GM06990 (cell line): ENCODE measurements around the gene TAF11L12.
"Not testable (repeated sequence)": the region's sequence is repeated elsewhere in the genome, so short reads cannot be mapped to it uniquely, and the experiment has no call there.

Experiments used
- DNase-seq: peaks from one replicate; pipeline ENCODE4 v3.0.0-alpha.2; 2011; ENCODE audit not compliant: insufficient read length; ENCODE audit errors: extremely low read depth
- H3K27me3 ChIP-seq: replicated peaks from 2 replicates; pipeline ENCODE4 v1.6.0; 2011; ENCODE audit warnings: low read length; ENCODE audit not compliant: control insufficient read depth, insufficient read depth
- H3K36me3 ChIP-seq: 2 replicates; pipeline ENCODE4 v1.5.1; 2011; ENCODE audit warnings: low read length; ENCODE audit not compliant: control insufficient read depth, insufficient read depth
- H3K4me3 ChIP-seq: replicated peaks from 2 replicates; pipeline ENCODE4 v1.5.1; 2011; ENCODE audit warnings: low read depth, mild to moderate bottlenecking, control low read depth, low read length
- TF ChIP-seq, protein P1 (sequence below): IDR thresholded peaks from 2 replicates; pipeline ENCODE4 v1.5.1; 2011; ENCODE audit warnings: low read length, control low read depth, mild to moderate bottlenecking, inconsistent platforms; ENCODE audit not compliant: insufficient read depth, poor library complexity, severe bottlenecking

TAF11L12 gene

DNA sequence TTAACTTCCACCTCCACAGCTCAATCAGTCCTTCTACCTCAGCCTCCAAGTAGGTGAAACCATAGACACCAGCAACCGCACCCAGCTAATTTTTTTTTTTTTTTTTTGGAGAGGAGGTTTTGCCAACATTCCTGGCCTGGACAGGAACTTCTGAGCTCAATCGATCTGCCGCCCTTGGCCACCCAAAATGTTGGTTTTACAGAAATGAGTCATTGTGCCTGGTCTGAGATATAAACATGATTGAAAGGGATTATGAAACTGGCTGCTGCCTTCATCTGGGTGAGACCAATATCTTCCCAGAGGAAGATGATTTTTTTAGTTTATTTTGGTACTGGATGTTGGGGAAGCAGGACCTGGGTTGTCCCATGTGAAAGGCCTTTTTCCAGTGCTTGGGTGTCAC, 9.2 kb downstream of the TAF11L12 start:
- H3K4me3 ChIP-seq: no peak overlapping the region
- DNase-seq: no peak
- no peaks in the 10 kb centered on the region for H3K27me3 ChIP-seq
- no peaks in the 10 kb centered on the region for H3K36me3 ChIP-seq
- TF ChIP-seq, protein P1, sequence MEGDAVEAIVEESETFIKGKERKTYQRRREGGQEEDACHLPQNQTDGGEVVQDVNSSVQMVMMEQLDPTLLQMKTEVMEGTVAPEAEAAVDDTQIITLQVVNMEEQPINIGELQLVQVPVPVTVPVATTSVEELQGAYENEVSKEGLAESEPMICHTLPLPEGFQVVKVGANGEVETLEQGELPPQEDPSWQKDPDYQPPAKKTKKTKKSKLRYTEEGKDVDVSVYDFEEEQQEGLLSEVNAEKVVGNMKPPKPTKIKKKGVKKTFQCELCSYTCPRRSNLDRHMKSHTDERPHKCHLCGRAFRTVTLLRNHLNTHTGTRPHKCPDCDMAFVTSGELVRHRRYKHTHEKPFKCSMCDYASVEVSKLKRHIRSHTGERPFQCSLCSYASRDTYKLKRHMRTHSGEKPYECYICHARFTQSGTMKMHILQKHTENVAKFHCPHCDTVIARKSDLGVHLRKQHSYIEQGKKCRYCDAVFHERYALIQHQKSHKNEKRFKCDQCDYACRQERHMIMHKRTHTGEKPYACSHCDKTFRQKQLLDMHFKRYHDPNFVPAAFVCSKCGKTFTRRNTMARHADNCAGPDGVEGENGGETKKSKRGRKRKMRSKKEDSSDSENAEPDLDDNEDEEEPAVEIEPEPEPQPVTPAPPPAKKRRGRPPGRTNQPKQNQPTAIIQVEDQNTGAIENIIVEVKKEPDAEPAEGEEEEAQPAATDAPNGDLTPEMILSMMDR: no peak

DNA sequence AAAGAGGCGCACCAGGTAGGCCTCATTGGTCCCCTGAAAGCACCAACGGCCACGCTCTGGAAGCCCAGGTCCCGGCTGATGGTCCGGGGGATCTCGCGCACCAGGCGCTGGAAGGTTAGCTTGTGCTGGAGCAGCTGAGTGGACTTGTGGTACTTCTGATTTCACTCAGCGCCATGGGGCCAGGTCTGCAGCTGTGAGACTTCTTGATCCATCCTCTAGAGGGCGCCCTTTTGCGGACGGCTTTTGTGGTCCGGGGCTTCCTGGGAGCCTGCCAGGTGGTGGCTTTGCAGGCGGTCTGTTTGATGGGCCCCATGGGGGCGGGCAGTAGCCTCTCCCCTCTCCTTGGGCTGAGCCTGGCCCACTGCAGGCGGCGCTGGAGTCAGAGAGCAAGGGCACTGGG, 10.4 kb downstream of the TAF11L12 start:
- Histone ChIP-seq H3K27me3 (no peaks in the 10 kb centered on the region), H3K4me3 (no peak overlapping the region), H3K36me3 (no peaks in the 10 kb centered on the region)
- TF ChIP-seq, protein P1: no peak
- no peak for DNase-seq

DNA sequence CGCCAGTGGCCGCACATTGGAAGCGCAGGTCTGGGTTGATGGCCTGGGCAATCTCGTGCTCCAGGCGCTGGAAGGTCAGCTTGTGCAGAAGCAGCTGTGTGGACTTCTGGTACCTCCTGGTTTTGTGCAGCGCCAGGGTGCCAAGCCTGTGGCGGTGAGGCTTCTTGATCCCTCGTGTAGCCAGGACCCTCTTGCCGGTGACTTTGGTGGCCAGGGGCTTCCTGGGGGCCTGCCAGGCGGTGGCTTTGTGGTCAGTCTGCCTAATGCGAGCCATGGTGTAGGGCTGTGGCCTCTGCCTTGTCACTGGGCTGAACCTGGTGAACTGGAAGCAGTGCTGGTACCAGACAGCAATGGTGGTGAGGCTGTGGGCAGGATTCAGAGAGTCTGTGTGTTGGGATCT, 15.5 kb downstream of the TAF11L12 start:
- Histone ChIP-seq H3K4me3 (no peak overlapping the region), H3K36me3 (no peaks in the 10 kb centered on the region), H3K27me3 (no peaks in the 10 kb centered on the region)
- DNase-seq: no peak
- TF ChIP-seq, protein P1: no peak

DNA sequence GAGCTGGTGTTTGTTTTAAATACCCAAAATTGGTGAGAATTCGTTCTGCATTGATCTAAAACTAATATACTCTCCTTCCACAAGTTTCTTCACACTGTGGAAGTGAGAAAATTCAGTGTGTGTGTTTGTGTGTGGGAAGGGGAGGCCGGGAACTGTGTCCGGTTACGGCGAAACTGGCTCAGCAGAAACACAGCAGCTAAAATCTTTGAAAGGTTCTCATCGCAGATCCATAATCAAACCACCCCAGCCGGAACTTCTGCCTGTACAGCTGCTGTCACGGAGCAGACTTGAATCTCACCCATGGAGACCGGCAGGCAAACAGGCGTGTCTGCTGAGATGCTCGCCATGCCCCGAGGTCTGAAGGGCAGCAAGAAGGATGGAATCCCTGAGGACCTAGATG, 21.6 kb downstream of the TAF11L12 start, which contains the start of gene TAF11L13:
TSS of gene TAF11L13 (plus strand) at position 301 of the 400 bp plus-strand sequence.
- H3K4me3 ChIP-seq, H3K27me3 ChIP-seq, H3K36me3 ChIP-seq, DNase-seq: not testable (repeated sequence)

DNA sequence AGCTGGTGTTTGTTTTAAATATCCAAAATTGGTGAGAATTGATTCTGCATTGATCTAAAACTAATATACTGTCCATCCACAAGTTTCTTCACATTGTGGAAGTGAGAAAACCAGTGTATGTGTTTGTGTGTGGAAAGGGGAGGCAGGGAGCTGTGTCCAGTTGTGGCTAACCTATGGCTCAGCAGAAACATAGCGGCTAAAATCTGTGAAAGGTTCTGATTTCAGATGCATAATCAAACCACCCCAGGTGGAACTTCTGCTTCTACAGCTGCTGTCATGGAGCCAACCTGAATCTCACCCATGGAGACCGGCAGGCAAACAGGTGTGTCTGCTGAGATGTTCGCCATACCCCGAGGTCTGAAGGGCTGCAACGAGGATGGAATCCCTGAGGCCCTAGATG, 24.0 kb downstream of the TAF11L12 start, which contains the start of gene TAF11L14:
TSS of gene TAF11L14 (plus strand) at position 301 of the 400 bp plus-strand sequence.
- TF ChIP-seq, protein P1: no peak
- DNase-seq: no peak
- Histone ChIP-seq H3K4me3 (no peak within 1 kb of the TSS), H3K36me3 (no peaks in the 10 kb centered on the region), H3K27me3 (no peaks in the 10 kb centered on the region)

DNA sequence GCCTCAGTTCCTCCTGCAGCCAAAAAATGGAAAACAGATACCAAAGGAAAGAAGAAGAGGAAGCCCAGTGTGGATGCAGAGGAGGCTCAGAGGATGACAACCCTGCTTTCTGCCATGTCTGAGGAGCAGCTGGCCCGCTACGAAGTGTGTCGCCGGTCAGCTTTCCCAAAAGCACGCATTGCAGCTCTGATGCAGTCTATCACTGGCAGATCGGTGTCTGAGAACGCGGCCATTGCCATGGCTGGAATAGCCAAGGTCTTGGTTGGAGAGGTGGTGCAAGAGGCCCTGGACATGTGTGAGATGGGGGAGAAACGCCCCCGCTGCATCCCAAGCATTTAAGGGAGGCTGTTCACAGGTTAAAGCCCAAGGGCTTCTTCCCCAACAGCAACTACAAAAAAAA, 39.0 kb downstream of the TAF11L12 start:
- not testable (repeated sequence) for H3K27me3 ChIP-seq, H3K36me3 ChIP-seq, H3K4me3 ChIP-seq, DNase-seq

DNA sequence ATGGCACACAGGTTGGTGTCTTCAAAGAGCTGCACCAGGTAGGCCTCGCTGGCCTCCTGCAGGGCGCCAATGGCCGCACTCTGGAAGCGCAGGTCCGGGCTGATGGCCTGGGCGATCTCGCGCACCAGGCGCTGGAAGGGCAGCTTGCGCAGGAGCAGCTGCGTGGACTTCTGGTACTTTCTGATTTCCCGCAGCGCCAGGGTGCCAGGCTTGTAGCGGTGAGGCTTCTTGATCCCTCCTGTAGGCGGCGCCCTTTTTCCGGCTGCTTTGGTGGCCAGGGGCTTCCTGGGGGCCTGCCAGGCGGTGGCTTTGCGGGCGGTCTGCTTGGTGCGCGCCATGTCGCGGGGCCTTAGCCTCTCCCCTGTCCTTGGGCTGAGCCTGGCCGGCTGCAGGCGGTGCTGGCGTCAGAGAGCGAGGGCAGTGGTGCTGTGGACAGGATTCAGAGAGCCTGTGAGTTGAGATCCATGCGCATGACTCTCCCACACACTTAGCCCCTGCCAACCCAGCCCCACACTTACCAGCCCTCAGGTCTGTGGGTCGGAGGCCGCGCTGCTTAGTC, 45.1 kb downstream of the TAF11L12 start:
- not testable (repeated sequence) for H3K36me3 ChIP-seq, H3K27me3 ChIP-seq, H3K4me3 ChIP-seq, DNase-seq
